ENCODE results near the gene LEPROT. TPM values are rescaled to one million over a fixed set of nuclear protein-coding genes. Genes with fewer than 3 reads are reported as not detected.

Gene LEPROT
- total and polyA plus RNA-seq, 2 of the 8 experiments (the other 6 are each of a cell fraction or from before 2014, with no cell fraction given) = 25.7 to 27.2 TPM

DNA sequence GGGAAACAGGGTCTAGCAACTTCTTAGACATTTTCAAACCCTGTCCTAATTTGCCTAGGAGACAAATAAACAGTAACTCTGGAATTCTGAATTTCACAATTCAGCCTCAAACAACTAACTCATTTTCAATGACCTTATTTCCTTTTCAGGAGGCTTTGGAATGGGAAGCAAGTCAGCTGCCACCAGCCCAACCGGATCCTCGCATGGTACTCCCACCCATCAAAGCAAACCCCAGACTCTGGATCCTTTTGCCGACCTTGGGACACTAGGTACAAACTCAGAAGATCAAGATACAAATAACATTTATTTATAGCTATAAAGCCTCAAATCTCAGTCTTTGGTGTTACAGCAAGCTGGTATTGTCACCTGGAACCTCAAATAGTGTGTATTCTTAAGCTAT lies 18.9 kb upstream of the LEPROT start:
- H4K5ac ChIP-seq (ENCODE audit: insufficient read length, low read depth, low read length) = no peak overlapping the region
- no peak overlapping the region for H2BK20ac ChIP-seq (ENCODE audit: low read length)
- no peaks in the 10 kb centered on the region; a peak in 1 of 4 replicates for H3K9me3 ChIP-seq (ENCODE audit: insufficient read depth in 2 of 2, low read depth in 1 of 2, low read length in 1 of 2)
- no peaks in the 10 kb centered on the region for H3K79me2 ChIP-seq (ENCODE audit: control insufficient read depth in 1 of 2, insufficient read depth in 2 of 2, low read length in 2 of 2)
- H4K91ac ChIP-seq (replicated peaks; ENCODE audit: insufficient read length, low read length) = no peak overlapping the region
- no peak overlapping the region for H3K4me2 ChIP-seq (ENCODE audit: insufficient read depth in 1 of 2, low read depth in 2 of 2, low read length in 2 of 2)
- H3K9ac ChIP-seq (replicated peaks in 1 of 4; ENCODE audit: extremely low read depth in 1 of 4, low read depth in 3 of 4, low read length in 3 of 4) = no peak overlapping the region
- no peak overlapping the region for H3K27ac ChIP-seq (ENCODE audit: low read depth, low read length)
- H3K23ac ChIP-seq (ENCODE audit: insufficient read length) = no peak overlapping the region
- ChIA-PET POLR2A (ENCODE audit: partially characterized antibody) (no interaction called here), CTCF (ENCODE audit: partially characterized antibody) (interaction anchor here (0.7 kb wide), 1 partner anchor 60 kb away, joined by 3 read pairs; no protein-coding TSS in a partner anchor)
- no peak overlapping the region for H3K4ac ChIP-seq (replicated peaks; ENCODE audit: insufficient read length, low read depth, low read length)
- no peak overlapping the region for H2BK120ac ChIP-seq (replicated peaks; ENCODE audit: low read depth, low read length)
- no peak overlapping the region for H2BK5ac ChIP-seq (ENCODE audit: low read depth, low read length)
- 95% methylated on average over 3 of the region's 3 CpGs; no CpG with 5 or more reads in 1 of the 2 experiments for WGBS, 2 experiments (ENCODE audit: extremely low coverage in 1 of 2, insufficient coverage in 1 of 2, insufficient read length in 1 of 2, insufficient replicate concordance in 2 of 2, low coverage in 1 of 2, low lambda C conversion rate in 2 of 2, missing lambda C conversion rate in 1 of 2)
- no peaks in the 10 kb centered on the region for H3K79me1 ChIP-seq (ENCODE audit: low read depth, low read length)
- H3K4me3 ChIP-seq (ENCODE audit: extremely low read depth in 1 of 4, insufficient read depth in 2 of 4, low read depth in 3 of 4, low read length in 4 of 4) = no peak overlapping the region
- H2AK5ac ChIP-seq (ENCODE audit: low read depth, low read length) = no peak overlapping the region
- H2BK12ac ChIP-seq (ENCODE audit: low read depth, low read length) = no peak overlapping the region
- no peak overlapping the region for H4K8ac ChIP-seq (ENCODE audit: extremely low read depth, insufficient read depth, low read length)
- H3K27me3 ChIP-seq (replicated peaks in 1 of 4; ENCODE audit: control insufficient read depth in 3 of 4, extremely low read depth in 1 of 4, insufficient read depth in 3 of 4, low read length in 3 of 4) = no peaks in the 10 kb centered on the region
- H3K18ac ChIP-seq (ENCODE audit: extremely low read depth, low read length) = no peak overlapping the region
- H3K4me1 ChIP-seq (replicated peaks in 1 of 4; ENCODE audit: control insufficient read depth in 3 of 4, insufficient read depth in 4 of 4, low read length in 3 of 4) = no peaks in the 10 kb centered on the region
- H3K23me2 ChIP-seq (ENCODE audit: low read depth, low read length) = no peaks in the 10 kb centered on the region
- no peak overlapping the region for H3K56ac ChIP-seq (replicated peaks; ENCODE audit: insufficient read length, low read depth, low read length)
- H4K20me1 ChIP-seq (replicated peaks in 1 of 2; ENCODE audit: control insufficient read depth in 1 of 2, insufficient read depth in 2 of 2, low read length in 2 of 2) = no peaks in the 10 kb centered on the region
- H3K36me3 ChIP-seq (ENCODE audit: control insufficient read depth in 2 of 4, insufficient read depth in 4 of 4, low read length in 3 of 4) = no peaks in the 10 kb centered on the region
- H2BK15ac ChIP-seq (ENCODE audit: low read length) = no peak overlapping the region
- H2AFZ ChIP-seq (ENCODE audit: low read length) = no peak overlapping the region
- no peak for TF ChIP-seq BCL11A (IDR thresholded peaks at IDR 0.05; ENCODE audit: low read depth in 2 of 2, low read length in 2 of 2)
- TF ChIP-seq BRCA1 (IDR thresholded peaks at IDR 0.05; ENCODE audit: low read depth, low read length) = no peak
- TF ChIP-seq, protein P1, sequence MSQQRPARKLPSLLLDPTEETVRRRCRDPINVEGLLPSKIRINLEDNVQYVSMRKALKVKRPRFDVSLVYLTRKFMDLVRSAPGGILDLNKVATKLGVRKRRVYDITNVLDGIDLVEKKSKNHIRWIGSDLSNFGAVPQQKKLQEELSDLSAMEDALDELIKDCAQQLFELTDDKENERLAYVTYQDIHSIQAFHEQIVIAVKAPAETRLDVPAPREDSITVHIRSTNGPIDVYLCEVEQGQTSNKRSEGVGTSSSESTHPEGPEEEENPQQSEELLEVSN (IDR thresholded peaks at IDR 0.05) = no peak
- no peak for TF ChIP-seq KDM5A (IDR thresholded peaks at IDR 0.05; ENCODE audit: low read length)
- no peak for TF ChIP-seq HDAC2 (IDR thresholded peaks at IDR 0.05; ENCODE audit: borderline replicate concordance in 1 of 2, low read depth in 2 of 2, low read length in 2 of 2)
- TF ChIP-seq MAFK (IDR thresholded peaks at IDR 0.05; ENCODE audit: low read depth, low read length) = no peak
- no peak for TF ChIP-seq RNF2 (IDR thresholded peaks at IDR 0.05; ENCODE audit: borderline replicate concordance, low read depth, low read length, missing control alignments, poor library complexity, severe bottlenecking)
- no peak overlapping the region for H3K14ac ChIP-seq (ENCODE audit: insufficient read length)
- no peak for FAIRE-seq
- no peak for DNase-seq (ENCODE audit: low read depth in 1 of 2, low spot score in 2 of 2)

Measured in H1 (cell line).